LNCaP clone FGC (cell line): ENCODE data around the gene ZFP62.

Experiments
- DNase-seq: peaks from one replicate; pipeline ENCODE4 v3.0.0-alpha.2; 2011; ENCODE audit warnings: low read depth
- H3K4me3 ChIP-seq: 2 replicates; pipeline ENCODE4 v1.5.1; 2011; ENCODE audit warnings: mild to moderate bottlenecking, low read depth, low read length, control low read depth
- TF ChIP-seq, protein P1 (sequence below): IDR thresholded peaks from 2 replicates; pipeline ENCODE4 v1.5.1; 2012; ENCODE audit warnings: mild to moderate bottlenecking; ENCODE audit not compliant: control insufficient read depth, insufficient read depth; ENCODE audit errors: extremely low read depth

The ZFP62 gene

DNA sequence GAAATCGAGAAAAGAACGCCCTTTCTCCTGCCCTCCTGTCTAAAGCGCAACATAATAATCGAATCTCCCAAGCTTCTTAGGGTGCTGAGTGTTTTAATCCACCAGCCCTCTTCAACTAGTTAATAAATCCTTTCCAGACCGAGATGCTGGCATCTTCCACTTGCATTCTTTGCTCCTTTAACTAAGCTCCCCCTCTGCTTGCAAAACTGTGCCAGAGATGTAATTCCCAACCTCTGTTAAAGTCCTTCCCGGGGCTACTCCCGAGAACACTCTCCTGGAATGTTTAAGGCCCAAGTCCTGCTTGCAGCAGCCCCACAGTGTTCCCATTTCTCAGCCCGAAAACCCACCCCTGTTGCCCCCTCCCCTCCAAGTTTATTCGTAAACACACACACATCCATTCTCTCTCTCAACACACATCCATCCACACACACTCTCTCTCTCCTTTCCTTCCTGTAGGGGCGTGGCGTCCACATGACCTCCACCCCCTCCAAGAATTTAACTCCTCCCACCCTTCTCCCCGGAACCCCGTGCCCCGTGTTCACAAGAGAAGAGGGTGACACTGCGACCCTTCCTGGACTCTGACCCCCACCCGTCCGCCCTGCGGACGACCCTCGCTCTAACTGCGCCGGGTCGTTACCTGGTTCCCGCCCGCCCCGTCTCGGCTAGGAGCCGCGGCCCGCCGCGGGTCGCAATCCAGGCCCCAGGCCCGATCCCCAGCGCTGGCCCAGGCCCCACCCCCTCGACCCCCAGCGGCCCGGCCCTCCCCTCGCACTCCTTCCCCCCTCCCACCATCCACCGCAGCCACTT, 51.5 kb downstream of the ZFP62 start:
- peak overlapping the region; percentile 71 for H3K4me3 ChIP-seq
- DNase-seq: peak; percentile 75
- TF ChIP-seq, protein P1, sequence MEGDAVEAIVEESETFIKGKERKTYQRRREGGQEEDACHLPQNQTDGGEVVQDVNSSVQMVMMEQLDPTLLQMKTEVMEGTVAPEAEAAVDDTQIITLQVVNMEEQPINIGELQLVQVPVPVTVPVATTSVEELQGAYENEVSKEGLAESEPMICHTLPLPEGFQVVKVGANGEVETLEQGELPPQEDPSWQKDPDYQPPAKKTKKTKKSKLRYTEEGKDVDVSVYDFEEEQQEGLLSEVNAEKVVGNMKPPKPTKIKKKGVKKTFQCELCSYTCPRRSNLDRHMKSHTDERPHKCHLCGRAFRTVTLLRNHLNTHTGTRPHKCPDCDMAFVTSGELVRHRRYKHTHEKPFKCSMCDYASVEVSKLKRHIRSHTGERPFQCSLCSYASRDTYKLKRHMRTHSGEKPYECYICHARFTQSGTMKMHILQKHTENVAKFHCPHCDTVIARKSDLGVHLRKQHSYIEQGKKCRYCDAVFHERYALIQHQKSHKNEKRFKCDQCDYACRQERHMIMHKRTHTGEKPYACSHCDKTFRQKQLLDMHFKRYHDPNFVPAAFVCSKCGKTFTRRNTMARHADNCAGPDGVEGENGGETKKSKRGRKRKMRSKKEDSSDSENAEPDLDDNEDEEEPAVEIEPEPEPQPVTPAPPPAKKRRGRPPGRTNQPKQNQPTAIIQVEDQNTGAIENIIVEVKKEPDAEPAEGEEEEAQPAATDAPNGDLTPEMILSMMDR: no peak

DNA sequence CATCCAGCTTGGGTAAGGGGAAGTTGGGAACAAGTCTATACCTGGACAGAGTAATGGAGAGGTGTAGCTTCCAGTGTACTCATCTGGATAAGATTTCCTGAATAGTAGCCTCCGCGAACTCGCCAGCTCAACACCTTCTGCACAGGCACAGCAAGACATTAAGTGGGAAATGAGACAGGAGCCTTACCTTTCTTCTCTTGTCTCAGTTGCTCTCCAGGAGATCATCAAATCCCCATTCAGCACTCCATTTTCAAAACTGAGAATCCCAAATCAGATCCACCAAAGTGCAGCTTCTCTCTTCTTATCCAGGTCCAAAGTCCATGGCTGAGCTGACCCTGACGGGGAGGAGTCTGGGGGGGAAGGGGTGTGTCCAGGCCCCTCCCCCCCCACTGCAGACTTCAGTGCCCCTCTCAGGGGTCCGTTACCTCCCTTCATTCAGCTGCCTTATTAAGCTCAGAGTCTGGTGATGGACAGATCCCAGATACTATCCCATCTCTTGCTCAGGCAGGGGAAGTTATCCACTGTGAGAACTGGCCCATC, 52.5 kb downstream of the ZFP62 start:
- H3K4me3 ChIP-seq: peak overlapping the region; percentile 71
- DNase-seq: no peak
- TF ChIP-seq, protein P1: no peak

DNA sequence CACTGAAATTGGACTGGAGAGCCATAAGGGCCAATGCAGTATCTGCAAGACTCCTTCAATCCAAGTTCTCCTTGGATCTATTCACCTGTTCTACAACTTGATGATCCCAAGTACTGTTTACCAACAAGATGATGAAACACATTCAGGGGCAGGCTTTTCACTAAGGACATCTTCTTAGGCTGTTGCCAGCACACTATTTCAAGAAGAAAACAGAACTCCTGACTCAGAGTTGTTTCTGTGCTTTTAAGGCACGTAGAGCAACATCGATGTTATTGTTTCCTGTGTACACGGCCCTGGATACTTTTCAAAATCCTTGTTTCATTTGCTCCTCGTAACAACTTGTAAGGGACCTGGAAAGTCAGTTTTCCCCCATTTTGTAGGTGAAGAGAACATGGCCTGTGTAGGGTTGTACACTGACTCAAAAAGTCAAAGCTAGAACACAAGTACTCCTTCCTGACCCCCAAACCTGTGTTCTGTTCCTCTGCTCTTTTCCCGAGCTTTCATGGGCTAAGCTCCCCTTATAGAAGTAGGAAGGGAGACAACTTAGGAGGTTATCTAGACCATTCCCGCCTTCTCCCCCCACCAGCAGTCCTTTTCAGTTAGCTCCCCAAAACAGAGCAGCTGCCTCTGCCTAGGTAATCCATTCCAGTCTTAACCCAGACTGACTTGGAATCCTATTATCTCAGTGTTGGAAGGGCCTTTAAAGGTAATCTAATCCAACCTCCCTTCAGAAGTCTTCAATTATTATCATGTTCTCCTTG, 53.2 kb downstream of the ZFP62 start:
- H3K4me3 ChIP-seq: peak overlapping the region; percentile 71

DNA sequence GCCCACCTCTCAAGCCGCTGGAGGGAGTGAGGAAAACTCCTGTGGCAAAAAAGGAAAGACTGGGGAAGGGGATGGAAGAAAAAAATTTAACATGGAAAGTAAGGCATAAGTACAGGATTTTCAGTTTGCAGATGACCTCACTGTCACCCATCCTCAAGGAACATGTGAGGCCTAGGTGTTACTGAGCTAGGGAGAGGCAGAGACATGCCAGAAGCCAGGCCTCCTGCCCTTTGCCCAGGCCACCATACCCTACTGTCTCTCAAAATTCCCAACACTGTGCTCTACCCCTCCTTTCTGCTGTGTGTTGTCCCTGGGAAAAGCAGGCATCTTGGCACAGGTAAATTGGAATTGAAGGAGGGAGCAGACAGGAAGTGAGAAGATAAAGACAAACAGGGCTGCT, 54.0 kb downstream of the ZFP62 start:
- TF ChIP-seq, protein P1: no peak
- DNase-seq: no peak
- H3K4me3 ChIP-seq: peak overlapping the region; percentile 71

More for the DNA sequence above, 53.2 kb downstream of the ZFP62 start:
- no peak for DNase-seq
- TF ChIP-seq, protein P1: no peak

DNA sequence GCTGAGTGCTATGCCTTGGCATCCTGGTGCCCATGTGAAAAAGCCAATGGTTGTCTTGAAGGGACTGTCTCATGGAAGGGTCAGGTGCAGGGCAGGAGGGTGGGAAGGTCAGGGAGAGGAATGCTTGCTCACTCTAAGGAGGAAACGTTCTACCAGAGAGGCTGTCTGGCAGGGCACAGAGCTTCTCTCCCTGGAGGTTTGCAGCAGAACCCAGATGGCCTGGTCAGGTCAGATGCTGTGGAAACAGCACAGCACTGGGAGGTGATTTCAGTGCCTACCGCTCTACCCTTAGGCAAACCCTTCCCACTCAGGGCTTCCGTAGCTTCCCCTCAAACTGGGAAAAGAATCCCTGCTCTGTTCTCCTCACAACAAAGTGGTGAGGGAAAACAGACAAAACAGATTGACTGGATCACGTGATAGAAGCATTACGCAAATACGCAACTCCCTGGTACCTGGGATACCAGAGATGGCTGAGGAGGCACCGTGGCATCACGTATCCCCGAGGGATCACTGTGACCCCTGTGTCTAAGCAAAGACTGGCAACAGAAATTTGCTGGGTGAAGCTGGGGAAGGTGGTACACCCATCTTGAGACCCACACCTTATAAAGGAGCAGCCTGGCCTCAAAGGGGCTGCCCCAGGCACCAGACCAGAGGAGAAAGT, 54.6 kb downstream of the ZFP62 start:
- TF ChIP-seq, protein P1: no peak
- H3K4me3 ChIP-seq: no peak overlapping the region
- no peak for DNase-seq

DNA sequence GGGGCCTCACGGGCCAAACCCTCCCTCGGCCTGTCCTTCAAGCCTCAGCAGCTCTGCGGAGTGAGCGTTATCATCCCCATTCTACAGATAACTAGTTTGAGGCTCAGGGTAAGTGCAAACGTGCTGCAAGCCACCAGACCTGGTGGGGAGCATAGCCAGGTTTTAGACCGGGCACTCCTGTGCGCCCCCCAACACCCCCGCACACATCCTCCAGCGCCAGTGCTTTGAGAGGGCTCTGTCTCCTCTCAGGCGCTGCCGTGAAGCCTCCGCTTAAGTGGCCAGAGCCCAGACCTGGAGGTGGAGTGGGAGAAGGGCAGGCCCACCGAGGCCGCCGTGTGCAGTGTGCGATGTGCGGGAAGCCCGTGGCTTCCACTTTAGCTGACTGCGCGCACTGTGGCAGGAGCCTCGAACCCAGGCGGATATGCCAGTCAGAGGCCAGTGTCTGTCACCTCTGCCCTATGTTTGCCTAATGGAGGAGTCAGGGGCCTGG, 56.9 kb downstream of the ZFP62 start:
- TF ChIP-seq, protein P1: no peak
- no peak overlapping the region for H3K4me3 ChIP-seq
- DNase-seq: no peak
